ENCODE results near the gene EXOSC10. TPM values are rescaled to one million over a fixed set of nuclear protein-coding genes. Genes with fewer than 3 reads are reported as not detected.

The EXOSC10 gene
- total RNA-seq, 2 donors from 2014 or later = 51.6 to 65.0 TPM

DNA sequence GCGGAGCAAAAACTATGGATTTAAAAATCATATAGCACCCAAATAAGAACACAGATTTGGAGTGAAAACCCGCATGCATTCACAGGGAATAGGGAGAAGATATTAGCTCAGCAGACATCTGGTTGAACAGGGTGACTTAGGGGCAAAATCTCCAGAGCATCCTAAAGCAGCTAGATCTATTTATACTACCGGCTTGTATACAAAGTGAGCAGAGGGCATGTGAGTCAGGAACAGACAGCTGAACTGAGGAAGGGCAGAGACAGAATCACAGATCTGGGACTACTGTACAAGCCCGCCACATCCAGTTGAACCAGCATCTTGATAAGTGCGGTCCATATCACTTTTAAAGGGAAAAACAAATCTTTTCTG lies 35.2 kb upstream of the EXOSC10 start:
- WGBS = 30% methylated on average over 5 of the region's 5 CpGs
- DNase-seq (ENCODE audit: low spot score) = no peak
- Histone ChIP-seq H3K27me3 (replicated peaks; ENCODE audit: insufficient read depth) (no peaks in the 10 kb centered on the region), H3K36me3 (peaks cover 0 to 18% of the 10 kb centered on the region in 2 donors), H3K27ac (peak overlapping the region; percentile 50), H3K4me3 (no peak overlapping the region), H3K4me1 (replicated peaks) (peaks cover 7% of the 10 kb centered on the region), H3K9me3 (no peaks in the 10 kb centered on the region)
- TF ChIP-seq POLR2A (IDR thresholded peaks at IDR 0.05) = no peak
- TF ChIP-seq, protein P1, sequence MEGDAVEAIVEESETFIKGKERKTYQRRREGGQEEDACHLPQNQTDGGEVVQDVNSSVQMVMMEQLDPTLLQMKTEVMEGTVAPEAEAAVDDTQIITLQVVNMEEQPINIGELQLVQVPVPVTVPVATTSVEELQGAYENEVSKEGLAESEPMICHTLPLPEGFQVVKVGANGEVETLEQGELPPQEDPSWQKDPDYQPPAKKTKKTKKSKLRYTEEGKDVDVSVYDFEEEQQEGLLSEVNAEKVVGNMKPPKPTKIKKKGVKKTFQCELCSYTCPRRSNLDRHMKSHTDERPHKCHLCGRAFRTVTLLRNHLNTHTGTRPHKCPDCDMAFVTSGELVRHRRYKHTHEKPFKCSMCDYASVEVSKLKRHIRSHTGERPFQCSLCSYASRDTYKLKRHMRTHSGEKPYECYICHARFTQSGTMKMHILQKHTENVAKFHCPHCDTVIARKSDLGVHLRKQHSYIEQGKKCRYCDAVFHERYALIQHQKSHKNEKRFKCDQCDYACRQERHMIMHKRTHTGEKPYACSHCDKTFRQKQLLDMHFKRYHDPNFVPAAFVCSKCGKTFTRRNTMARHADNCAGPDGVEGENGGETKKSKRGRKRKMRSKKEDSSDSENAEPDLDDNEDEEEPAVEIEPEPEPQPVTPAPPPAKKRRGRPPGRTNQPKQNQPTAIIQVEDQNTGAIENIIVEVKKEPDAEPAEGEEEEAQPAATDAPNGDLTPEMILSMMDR (IDR thresholded peaks at IDR 0.05) = no peak
- intact Hi-C loops (cut with DNase I) = no loop called here

DNA sequence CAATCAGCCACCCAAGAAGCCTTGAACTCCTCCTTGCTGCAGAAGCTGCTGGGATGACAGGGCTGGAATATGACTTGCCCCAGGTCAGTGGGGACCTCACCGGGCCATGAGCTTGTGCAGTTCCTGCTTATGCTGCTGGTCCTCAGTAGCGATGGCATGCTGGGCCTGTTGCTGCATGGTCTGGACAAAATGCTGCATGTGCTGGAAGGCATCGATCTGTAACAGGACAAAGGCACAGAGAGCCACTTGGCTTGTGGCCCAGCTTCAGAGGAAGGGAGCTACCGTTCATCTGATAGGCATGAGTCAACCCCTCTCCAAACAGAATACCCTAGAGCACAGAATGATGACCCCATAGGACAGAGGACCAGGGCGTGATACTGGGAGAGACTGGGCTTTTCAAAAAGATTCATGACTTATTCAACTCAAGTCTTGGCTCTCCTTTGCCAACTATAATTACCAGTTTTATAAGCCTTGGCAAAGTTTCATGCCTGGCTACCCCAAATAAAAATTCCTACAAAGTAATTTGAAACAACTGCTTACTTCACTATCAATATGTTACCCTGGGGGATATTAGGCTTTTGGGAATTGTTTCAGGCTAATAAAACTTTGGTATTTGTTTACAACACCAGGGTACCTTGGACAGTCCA lies 34.7 kb upstream of the EXOSC10 start:
- TF ChIP-seq POLR2A (IDR thresholded peaks at IDR 0.05) (no peak), POLR2AphosphoS5 (IDR thresholded peaks at IDR 0.05) (peak; percentile 47)
- TF ChIP-seq, protein P1 (IDR thresholded peaks at IDR 0.05) = no peak
- H3K4me1 ChIP-seq (replicated peaks) = peaks cover 7% of the 10 kb centered on the region
- intact Hi-C loops (cut with DNase I) = no loop called here
- no peaks in the 10 kb centered on the region for H3K27me3 ChIP-seq (replicated peaks; ENCODE audit: insufficient read depth)
- peak; percentile 59 for DNase-seq (ENCODE audit: low spot score)
- peaks cover 0 to 21% of the 10 kb centered on the region in 2 donors for H3K36me3 ChIP-seq
- no peak overlapping the region for H3K4me3 ChIP-seq
- peak overlapping the region; percentile 50 to 60 for H3K27ac ChIP-seq
- no peaks in the 10 kb centered on the region for H3K9me3 ChIP-seq
- 12% methylated on average over 5 of the region's 5 CpGs for WGBS

DNA sequence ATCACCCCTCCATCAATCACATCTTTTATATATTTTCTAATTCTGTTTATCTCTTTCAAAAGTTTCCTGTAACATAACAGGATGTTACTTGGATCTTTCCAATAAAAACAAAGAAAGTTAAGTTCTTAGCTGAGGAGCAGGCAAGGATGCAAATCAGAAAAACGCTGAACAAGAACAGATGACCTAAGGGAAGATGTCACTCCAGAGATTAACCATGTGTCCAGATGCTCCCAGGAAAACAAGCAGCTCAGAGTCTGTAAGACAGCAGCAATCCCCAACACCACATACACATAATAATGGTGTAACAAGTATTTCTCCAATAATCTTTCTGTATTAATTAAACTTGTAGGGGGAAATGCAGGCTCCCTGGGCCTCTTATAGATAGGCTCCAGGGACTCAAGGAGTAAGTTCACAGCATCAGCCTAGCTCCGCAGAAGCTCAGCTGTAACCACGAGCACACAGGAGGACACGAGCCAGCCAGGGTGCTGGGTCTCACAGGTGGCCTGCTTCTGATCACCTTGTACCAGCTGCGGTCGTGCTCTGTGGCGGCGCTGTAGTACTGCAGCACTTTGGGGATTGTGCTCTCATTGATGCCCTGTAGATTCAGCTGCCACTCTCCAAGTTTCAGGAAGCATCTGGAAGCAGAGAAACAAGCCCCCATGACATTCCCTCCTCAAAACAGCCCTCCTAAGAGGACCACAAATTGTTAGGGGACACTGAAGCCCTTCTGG lies 33.1 kb upstream of the EXOSC10 start:
- Histone ChIP-seq H3K36me3 (peaks cover 0 to 19% of the 10 kb centered on the region in 2 donors), H3K4me1 (replicated peaks) (peaks cover 7% of the 10 kb centered on the region), H3K27me3 (replicated peaks; ENCODE audit: insufficient read depth) (no peaks in the 10 kb centered on the region), H3K9me3 (no peaks in the 10 kb centered on the region), H3K4me3 (no peak overlapping the region), H3K27ac (peak overlapping the region; percentile 22 to 28)
- TF ChIP-seq POLR2AphosphoS5 (IDR thresholded peaks at IDR 0.05) = no peak
- TF ChIP-seq POLR2A (IDR thresholded peaks at IDR 0.05) = no peak
- 74% methylated on average over 8 of the region's 8 CpGs for WGBS
- intact Hi-C loops (cut with DNase I) = no loop called here
- DNase-seq (ENCODE audit: low spot score) = no peak

DNA sequence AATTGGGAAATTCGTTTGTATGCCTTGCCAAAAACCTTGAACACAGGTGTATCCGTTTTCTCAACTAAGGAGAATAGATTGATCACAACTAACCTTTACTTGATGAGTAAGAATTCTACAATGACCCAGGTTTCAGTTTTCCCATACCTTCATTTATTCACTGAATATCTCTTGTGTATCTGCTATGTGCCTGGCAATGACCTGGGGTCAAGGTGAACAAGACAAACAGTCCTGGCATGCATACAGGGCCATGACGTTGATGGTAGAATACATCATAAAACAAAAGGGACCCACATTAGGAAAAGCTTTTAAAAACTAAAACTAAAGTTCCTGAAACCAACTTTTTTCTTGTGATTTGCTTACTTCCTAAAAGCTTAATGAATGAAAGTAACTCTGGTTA lies 32.1 kb upstream of the EXOSC10 start:
- Histone ChIP-seq H3K36me3 (peaks cover 0 to 22% of the 10 kb centered on the region in 2 donors), H3K27me3 (replicated peaks; ENCODE audit: insufficient read depth) (no peaks in the 10 kb centered on the region)

DNA sequence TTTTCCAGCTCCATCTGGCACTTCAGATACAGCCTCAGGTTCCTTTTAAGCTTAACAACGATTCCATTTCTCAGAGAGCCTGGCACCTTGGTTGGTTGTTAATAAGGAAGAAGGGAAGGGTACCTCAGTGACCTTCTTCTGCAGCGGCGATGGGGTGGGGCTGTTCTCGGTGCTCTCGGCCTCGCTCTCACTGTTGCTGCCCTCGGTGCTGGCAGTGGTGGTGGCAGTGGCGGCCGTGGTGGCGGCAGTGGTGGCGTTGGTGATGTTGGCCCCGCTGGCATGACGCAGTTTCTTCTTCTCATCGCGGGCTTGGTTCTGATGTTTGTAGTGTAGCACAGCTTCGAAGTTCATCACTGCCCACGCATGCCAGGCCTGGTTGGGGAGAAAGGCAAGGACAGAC lies 30.7 kb upstream of the EXOSC10 start:
- Histone ChIP-seq H3K36me3 (peaks cover 0 to 22% of the 10 kb centered on the region in 2 donors), H3K4me3 (no peak overlapping the region), H3K4me1 (replicated peaks) (peaks cover 7% of the 10 kb centered on the region), H3K27me3 (replicated peaks; ENCODE audit: insufficient read depth) (no peaks in the 10 kb centered on the region), H3K9me3 (no peaks in the 10 kb centered on the region), H3K27ac (no peak overlapping the region)
- intact Hi-C loops (cut with DNase I) = no loop called here
- TF ChIP-seq POLR2A (IDR thresholded peaks at IDR 0.05) (no peak), POLR2AphosphoS5 (IDR thresholded peaks at IDR 0.05) (no peak)
- TF ChIP-seq, protein P1 (IDR thresholded peaks at IDR 0.05) = no peak
- WGBS = 95% methylated on average over 17 of the region's 17 CpGs
- DNase-seq (ENCODE audit: low spot score) = no peak

More for the DNA sequence above, 32.1 kb upstream of the EXOSC10 start:
- H3K27ac ChIP-seq = peak overlapping the region in 1 of 2 donors; percentile 25
- DNase-seq (ENCODE audit: low spot score) = no peak
- no peaks in the 10 kb centered on the region for H3K9me3 ChIP-seq
- H3K4me1 ChIP-seq (replicated peaks) = peaks cover 7% of the 10 kb centered on the region
- intact Hi-C loops (cut with DNase I) = no loop called here
- TF ChIP-seq POLR2AphosphoS5 (IDR thresholded peaks at IDR 0.05) (no peak), POLR2A (IDR thresholded peaks at IDR 0.05) (no peak)
- TF ChIP-seq, protein P1 (IDR thresholded peaks at IDR 0.05) = no peak
- WGBS = 64% methylated on average over 3 of the region's 3 CpGs
- no peak overlapping the region for H3K4me3 ChIP-seq

All from prostate gland (tissue), 2 donors.